Measurements from ENCODE around the gene TMCC1.

The TMCC1 gene

DNA sequence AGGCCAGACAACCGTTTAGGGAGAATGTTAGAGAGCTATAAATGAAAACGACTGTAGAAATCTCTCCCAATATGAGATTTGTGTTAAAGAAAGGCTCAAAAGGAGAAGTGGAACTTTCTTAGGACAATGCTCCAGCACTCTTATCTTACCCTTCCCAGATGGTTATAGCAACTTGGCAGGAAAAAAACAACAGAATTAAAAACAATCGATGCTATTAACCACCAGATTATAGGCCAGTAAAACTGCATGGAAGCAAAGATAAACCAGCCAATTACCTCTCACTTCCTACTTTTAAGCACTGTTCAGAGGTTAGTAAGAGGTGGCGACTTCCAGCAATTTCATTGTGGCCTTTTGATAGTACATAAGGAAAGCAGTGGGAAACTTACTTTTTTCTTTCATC is 72.9 kb downstream of the TMCC1 start:
- no peak for DNase-seq (ENCODE audit: low spot score)

GRCh38 chr3:129812589-129812988 is 80.9 kb downstream of the TMCC1 start:
- TF ChIP-seq, protein P1, sequence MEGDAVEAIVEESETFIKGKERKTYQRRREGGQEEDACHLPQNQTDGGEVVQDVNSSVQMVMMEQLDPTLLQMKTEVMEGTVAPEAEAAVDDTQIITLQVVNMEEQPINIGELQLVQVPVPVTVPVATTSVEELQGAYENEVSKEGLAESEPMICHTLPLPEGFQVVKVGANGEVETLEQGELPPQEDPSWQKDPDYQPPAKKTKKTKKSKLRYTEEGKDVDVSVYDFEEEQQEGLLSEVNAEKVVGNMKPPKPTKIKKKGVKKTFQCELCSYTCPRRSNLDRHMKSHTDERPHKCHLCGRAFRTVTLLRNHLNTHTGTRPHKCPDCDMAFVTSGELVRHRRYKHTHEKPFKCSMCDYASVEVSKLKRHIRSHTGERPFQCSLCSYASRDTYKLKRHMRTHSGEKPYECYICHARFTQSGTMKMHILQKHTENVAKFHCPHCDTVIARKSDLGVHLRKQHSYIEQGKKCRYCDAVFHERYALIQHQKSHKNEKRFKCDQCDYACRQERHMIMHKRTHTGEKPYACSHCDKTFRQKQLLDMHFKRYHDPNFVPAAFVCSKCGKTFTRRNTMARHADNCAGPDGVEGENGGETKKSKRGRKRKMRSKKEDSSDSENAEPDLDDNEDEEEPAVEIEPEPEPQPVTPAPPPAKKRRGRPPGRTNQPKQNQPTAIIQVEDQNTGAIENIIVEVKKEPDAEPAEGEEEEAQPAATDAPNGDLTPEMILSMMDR (IDR thresholded peaks at IDR 0.05; ENCODE audit: extremely low read depth, insufficient read depth, missing control alignments) = no peak
- in situ Hi-C loops (cut with MboI; ENCODE audit: low pct_unique_long_range_greater_than_20kb, low sequenced_read_pairs, unreplicated experiment) = no loop called here
- DNase-seq (ENCODE audit: low spot score) = no peak

More for the DNA sequence above, 72.9 kb downstream of the TMCC1 start:
- in situ Hi-C loops (cut with MboI; ENCODE audit: low pct_unique_long_range_greater_than_20kb, low sequenced_read_pairs, unreplicated experiment) = loop anchor here (5.0 kb wide), 1 partner anchor 168 kb away; no protein-coding TSS in a partner anchor
- TF ChIP-seq, protein P1 (IDR thresholded peaks at IDR 0.05; ENCODE audit: extremely low read depth, insufficient read depth, missing control alignments) = no peak

DNA sequence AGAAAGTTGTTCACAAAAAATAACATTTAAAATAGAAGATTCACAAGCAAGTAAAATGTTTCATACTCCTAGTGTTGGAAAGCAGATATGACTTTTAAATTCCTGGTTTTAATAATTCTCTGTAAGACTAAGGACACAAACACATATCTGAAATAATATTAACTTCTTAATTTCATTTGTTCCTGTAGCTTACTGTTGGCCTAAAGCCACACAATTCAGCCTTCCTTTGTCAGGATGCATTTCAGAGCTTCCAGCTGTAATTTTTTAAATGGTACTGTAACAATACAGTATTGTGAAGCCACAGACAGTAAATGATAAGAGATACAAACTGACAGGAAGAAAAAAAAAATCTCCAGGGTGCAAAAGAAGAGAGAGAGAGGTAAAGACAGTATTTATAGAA is 84.2 kb downstream of the TMCC1 start:
- DNase-seq (ENCODE audit: low spot score) = no peak
- TF ChIP-seq, protein P1 (IDR thresholded peaks at IDR 0.05; ENCODE audit: extremely low read depth, insufficient read depth, missing control alignments) = no peak
- in situ Hi-C loops (cut with MboI; ENCODE audit: low pct_unique_long_range_greater_than_20kb, low sequenced_read_pairs, unreplicated experiment) = no loop called here

DNA sequence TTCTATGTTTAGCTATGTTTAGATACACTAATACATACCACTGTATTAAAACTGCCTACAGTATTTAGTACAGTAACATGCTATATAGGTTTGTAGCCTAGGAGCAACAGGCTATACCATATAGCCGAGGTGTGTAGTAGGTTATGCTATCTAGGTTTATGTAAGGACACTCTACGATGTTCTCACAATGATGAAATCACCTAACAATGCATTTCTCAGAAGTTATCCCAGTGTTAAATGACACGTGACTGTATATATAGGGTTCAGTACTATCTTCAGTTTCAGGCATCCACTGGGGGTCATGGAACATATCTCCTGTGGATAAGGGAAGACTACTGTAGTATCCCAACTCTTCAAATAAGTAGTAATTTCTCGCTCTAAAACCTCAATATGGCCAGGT is 97.4 kb downstream of the TMCC1 start:
- in situ Hi-C loops (cut with MboI; ENCODE audit: low pct_unique_long_range_greater_than_20kb, low sequenced_read_pairs, unreplicated experiment) = no loop called here
- TF ChIP-seq, protein P1 (IDR thresholded peaks at IDR 0.05; ENCODE audit: extremely low read depth, insufficient read depth, missing control alignments) = no peak
- DNase-seq (ENCODE audit: low spot score) = no peak

- TF ChIP-seq, protein P1 (IDR thresholded peaks at IDR 0.05; ENCODE audit: extremely low read depth, insufficient read depth, missing control alignments) = no peak
- no peak for DNase-seq (ENCODE audit: low spot score)
- in situ Hi-C loops (cut with MboI; ENCODE audit: low pct_unique_long_range_greater_than_20kb, low sequenced_read_pairs, unreplicated experiment) = no loop called here
Measured at GRCh38 chr3:129795186-129796010, 98.1 kb downstream of the TMCC1 start.

DNA sequence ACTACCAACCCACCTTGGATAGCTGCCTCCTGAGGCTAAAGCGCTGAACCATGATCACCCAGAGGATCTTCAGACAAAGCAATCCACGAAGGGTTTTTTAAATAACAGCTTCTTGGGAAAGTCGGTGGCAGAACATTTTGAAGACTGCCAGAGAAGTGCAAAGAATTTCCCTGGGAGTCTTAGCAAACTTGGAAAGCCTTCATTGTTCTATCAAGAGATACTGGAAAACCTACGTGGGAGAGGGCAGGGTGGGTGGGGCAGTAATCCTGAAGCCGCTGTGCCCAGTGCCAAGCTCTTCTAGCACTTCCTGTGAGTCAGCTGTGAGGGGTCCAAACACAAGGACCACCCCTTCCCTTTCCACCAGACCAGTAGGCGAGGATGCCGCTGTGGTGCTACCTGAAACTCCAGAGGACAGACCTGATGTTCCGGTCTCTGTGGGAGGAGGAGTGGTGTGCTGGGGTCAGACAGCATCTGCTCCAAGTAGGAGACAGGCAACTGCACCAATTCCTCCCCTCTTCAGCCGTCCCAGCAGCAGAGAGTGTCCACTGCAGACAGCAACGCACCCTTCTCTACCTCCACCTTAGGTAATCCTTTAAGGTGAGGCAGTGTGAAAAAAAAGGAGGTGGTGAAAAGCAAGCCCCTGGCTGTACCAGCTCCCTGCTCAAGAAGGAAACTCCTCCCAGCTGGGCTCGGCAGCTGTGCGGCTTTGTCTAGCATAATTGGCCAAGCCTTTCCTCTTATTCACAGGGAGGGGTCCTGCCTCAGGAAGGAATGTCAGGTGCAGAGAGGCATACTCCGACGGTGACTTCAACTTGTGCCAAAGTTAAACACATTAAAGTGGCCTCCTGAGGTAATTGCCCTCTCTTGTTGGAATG is 99.0 kb downstream of the TMCC1 start:
- peak; percentile 23 for DNase-seq (ENCODE audit: low spot score)
- in situ Hi-C loops (cut with MboI; ENCODE audit: low pct_unique_long_range_greater_than_20kb, low sequenced_read_pairs, unreplicated experiment) = no loop called here
- TF ChIP-seq, protein P1 (IDR thresholded peaks at IDR 0.05; ENCODE audit: extremely low read depth, insufficient read depth, missing control alignments) = no peak
